Activated CD8-positive, alpha-beta memory T cell treated with anti-CD3 and anti-CD28 coated beads, Interleukin-2, amount 50 U/mL, for 48 hours (primary cell): ENCODE results near the gene PDE4DIP.
"Not testable (repeated sequence)": the region's sequence is repeated elsewhere in the genome, so short reads cannot be mapped to it uniquely, and the experiment has no call there.

Experiments used
- DNase-seq: peaks from one replicate; pipeline ENCODE4 v3.0.0-alpha.2; 2020

Gene PDE4DIP

DNA sequence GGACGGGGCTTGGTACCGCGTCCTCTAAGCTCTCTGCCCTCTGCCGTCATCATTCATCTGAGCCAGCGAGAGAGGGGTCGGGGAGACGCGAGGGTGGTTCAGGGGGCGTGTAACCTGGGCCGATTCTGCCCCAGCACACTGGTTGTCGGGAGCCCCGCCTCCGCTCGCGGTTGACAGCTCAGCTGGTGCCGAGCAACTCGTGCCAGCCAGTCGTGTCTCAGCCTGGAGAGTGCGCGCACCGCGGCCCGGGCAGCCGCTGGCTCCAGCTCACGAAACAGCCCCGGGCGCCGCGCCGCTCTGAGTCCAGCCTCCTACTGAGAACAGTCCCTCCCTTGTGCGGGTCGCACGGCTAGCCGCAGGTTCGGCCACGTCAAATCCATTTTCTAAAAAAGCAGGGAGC, at the start of gene PDE4DIP:
Gene PDE4DIP, plus strand, starts transcription at position 209 of the 400 bp plus-strand sequence. CDS start 347 bp downstream, outside the sequence.
- DNase-seq, result peak; percentile 48

DNA sequence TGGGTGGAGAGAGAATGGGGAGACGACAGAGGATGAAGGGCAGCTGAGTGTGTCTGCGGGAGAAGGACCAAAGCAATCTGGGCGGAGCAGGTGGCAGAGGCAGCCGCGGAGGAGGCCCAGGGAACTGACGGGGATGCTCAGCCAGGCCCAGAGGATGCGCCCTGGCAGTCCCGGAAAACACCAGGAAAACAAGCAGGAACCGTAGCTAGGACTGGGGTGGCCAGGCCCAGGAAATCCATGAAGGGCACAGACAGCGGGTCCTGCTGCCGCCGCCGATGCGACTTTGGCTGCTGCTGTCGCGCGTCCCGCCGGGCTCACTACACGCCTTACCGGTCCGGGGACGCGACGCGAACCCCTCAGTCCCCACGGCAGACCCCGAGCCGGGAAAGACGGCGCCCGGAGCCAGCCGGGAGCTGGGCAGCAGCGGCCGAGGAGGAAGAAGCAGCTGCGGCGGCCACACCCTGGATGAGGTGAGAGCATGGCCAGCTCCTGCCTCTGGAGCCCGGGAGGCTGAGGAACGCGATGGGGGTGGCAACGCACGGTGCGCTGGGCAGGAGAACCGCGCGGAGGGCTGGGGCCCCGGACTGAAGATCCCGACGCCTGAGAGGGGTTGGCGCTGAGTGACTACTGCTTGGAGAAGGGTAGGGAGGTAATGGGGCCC, 35.8 kb upstream of the PDE4DIP start:
- not testable (repeated sequence) for DNase-seq

DNA sequence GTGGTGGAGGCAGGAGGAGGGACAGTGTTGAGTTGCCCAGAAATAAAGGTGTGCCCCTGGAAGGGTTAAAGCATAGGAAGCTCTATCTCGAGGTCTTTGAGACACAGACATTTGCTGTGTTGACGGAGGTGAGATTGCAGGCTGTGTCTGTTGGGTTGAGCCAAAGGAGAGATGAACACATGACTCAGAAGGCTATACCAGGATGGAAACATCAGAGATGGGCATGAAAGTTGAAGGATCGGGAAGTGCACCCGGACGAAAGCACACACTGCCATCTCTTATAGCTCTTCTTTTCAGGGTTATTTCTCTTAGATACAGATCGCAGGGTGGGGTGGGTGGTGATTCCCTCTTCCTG, 35.3 kb upstream of the PDE4DIP start:
- not testable (repeated sequence) for DNase-seq

DNA sequence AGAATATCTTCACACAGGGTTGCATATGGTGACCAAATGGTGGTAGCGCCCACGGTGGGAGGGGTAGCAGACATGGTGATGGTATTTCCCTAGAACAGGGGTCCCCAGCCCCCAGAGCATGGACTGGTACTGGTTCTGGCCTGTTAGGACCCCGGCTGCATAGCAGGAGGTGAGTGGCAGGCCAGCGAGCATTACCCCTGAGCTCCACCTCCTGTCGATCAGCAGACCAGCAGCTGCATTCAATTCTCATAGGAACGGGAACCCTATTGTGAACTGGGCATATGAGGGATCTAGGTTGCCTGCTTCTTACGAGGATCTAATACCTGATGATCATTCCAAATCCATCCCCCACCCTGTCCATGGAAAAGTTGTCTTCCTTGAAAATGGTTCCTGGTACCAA, 22.0 kb upstream of the PDE4DIP start:
- DNase-seq, result not testable (repeated sequence)

DNA sequence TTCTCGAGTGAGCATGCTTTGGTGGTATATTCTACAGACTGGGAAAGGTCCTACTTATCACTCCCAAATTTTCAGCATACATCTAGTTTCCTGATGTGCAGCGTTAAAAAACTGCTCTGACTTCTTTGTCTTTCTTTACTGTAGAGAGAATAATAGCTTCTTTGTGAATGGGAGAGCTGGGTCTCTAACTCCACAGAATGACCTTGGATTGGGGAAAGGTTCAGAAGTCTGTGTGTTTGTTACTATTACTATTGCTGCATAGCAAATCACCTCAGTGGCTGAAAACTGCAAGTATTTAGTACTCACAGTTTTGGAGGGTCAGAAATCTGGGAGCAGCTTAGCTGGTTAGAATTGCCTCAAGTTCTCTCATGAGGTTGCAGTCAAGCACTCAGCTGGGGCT, 20.4 kb upstream of the PDE4DIP start:
- not testable (repeated sequence) for DNase-seq

DNA sequence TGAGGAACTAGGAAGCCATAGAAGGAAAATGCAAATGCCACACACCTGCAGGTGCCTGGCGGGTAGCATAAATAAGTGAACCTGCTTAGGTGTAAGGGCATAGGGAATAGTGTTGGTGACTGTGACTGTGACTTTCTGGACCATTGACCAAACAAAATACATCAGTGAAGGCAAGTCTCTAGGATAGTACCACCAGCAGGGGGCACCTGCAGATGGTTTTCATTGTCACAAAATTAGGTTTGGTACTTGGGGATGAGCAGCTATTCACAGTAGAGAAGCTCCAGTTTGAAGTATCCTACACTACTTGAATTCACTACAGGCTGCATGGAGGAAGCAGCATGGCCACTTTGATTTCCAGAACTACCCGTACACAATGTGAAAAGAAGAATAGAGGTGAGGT, 19.2 kb upstream of the PDE4DIP start:
- not testable (repeated sequence) for DNase-seq

DNA sequence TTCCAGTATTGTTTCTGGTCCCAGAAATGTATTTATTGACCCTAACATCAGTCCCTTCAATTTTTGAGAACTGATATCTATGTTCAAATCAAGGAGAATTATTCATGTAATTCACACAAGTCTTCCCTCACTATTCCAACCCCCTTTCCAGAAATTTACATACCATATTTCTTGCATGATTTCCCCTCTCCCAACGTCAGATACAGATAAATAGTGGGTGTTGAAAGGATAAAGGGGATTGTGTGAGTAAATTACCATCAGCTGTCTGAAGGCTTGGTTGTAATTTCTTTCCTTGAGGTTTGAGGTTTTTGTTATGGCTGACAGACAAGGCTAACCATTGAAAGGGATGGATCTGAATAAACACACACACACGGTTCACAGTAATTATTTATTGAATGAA, 15.7 kb upstream of the PDE4DIP start:
- not testable (repeated sequence) for DNase-seq

DNA sequence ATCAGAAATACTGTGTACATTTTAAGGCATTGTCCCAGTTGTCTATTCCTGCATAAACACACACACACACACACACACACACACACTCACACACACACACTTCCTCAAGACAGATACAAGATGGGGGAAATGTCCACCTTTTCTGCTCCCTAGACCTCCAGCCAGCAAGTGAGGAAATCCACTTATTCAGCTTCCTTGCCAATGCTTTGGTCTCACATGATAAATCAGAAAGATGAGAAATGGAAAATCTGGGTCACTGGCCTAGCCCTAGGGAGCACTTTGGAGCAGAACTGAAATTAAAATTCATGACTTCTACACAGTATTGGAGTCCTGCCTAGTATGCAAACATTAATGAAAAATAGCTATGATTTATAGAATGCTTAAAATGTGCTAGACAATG, 15.3 kb upstream of the PDE4DIP start:
- DNase-seq, result not testable (repeated sequence)

DNA sequence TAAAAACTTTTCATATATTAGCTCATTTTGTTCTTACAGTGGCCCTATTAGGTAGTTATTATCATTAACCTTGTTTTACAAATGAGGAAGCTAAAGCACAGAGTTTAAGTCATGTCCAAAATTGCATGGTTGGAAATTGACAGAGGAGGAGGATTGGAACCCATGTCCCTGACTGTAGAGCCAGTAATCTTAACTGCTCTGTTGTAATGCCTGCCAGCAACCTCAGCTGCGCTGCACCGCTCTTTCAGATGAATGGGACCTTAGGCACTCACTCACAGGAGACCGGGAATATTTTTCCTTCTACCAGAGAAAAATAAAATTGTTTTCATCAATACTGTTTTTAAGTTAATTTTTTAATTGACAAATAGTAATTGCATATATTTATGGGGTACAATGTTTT, 14.9 kb upstream of the PDE4DIP start:
- DNase-seq, result not testable (repeated sequence)

DNA sequence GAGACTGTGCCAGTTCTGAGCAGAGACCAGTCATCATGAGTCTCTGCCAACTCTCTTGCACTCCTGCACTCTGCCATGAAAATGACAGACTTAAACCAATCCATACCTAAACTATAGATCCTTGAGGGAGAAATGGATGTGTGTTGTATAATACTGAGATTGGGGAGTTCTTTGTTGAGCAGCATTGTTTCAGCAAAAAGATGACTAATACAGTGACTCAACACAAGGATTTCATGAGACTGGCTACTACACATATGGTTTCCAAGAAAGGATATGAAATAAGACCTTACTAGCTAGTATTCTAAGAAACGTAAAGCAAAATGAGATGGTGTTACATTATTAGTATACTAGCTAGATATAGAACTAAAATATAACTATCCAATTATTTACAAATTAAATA, 3.0 kb upstream of the PDE4DIP start:
- DNase-seq, result not testable (repeated sequence)

DNA sequence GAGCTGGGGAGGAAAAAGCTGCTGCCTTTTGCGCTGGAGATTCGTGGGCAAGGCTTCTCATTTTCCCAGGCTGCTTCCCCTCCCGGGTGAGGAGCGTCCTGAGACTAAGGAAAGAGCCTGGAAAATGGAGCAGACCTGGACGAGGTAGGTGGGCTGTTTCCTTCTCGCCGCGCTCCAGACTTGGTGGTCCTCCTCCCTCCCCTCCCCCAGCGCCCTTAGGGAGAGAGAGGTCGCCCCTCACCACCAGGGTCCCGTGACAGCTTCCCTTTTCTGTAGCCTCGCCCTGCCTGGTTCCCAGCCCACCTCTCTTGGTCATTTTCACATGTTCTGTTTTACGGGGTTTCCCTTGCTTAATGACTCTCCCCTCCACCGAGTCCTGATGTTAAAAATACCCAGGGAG, 423 bp downstream of the PDE4DIP start:
- DNase-seq, result not testable (repeated sequence)

DNA sequence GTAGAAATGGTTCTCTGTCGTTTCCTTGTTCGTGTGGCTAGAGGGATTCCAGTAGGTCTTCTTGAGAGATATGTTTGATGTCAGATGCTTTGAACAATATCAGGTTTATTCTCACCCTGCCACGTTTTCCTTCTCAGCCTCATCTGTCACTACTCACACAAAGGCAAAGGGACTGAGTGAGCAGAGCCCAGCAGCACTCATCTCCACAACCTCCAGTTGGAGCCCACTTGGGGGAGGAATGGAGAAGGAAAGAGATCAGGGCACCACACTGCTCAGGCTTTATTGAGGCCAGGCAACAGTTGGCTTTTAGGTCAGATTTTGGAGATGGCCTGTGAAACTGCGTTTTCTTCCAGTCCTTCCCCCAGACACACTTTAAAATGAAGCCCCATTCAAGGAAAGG, 840 bp downstream of the PDE4DIP start:
- not testable (repeated sequence) for DNase-seq

DNA sequence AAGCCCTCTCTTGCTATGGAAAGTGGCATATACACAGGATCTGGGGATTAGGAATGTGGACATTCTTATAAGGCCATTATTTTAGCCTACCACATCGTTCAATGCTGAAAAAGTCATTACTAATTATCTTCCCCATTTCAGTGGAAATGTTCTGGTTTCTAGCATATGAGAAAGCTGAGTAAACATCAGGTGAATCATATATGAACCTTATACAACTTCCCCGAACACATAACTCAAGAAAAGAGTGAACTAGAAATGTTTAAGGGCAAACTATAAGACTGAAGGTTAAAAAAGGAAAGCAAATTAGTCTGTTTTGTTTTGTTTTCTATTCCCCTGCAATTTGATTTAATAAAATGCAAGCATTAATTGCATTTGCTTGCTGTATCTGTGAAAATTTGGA, 6.1 kb downstream of the PDE4DIP start:
- DNase-seq, result not testable (repeated sequence)

DNA sequence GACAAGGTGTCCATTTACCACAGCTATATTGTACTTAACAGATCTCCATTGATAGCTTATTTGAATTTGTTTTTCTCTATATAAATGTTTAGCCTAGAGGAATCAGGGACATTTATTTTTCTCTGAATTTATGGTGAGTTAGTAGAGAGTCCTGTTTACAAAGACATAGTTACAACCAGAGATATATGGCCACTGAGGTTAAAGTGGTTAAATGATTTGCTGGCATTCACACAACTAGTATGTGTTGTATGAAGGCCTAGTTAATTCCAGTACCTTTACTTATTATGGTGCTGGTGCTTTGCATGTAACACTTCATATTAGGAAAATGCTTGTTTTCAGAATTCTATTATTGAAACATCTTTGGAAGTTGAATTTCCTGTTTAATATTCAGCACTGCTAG, 6.6 kb downstream of the PDE4DIP start:
- not testable (repeated sequence) for DNase-seq

DNA sequence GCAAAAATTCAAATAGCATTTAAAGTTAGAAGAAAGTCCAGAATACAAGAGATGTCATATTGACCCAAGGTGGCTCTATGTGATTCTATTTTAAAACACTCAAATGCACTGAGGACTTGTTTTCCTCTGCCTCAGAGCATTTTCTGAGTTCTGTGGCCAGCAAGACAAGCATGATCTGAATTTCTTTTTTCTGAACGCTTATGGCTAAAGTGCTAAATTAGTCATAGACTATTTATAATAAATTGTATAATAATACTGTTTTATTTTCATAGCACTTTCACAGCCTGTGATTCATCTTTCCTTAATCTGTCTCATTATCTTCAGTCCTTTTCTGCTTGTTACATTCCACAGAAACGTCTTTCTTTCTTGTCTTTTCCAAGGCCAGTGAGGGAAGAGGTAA, 7.5 kb downstream of the PDE4DIP start:
- not testable (repeated sequence) for DNase-seq

DNA sequence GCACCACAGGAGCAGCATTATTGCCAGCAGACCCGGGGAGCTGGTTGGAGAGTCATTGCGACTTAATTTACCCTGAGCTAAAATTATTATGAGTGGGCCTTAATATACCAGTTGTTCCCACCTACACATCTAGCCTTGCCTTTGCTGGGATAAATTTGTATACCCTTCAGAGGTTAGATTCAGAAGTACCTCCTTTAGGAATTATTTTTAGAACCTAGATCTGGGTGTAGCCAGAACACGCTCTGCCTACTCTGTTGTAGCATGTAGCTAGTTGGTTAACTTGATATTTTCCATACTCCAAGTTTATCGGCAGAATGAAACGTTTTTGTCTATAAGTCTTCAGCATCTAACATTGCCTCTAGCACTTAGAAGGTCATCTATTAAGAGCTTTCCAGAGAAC, 9.1 kb downstream of the PDE4DIP start:
- DNase-seq, result not testable (repeated sequence)

DNA sequence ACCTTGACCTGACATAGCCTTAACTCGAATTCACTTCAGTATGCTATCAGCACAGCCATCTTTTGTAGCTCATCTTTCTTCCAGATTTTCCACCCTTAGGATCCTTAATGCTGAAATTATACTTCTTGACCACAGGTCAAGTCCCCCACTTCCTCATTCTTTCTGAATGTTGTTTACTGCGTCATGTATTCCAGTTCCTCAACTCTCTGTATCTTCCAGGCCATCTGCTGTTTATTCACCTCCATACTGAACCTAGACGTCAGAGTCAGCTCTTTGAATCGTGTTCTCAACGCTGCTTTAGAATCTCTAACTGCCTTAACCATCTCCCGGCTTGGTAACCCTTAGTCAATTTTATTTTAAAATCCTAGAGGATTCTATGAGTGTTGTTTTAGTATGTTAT, 9.8 kb downstream of the PDE4DIP start:
- DNase-seq, result not testable (repeated sequence)

DNA sequence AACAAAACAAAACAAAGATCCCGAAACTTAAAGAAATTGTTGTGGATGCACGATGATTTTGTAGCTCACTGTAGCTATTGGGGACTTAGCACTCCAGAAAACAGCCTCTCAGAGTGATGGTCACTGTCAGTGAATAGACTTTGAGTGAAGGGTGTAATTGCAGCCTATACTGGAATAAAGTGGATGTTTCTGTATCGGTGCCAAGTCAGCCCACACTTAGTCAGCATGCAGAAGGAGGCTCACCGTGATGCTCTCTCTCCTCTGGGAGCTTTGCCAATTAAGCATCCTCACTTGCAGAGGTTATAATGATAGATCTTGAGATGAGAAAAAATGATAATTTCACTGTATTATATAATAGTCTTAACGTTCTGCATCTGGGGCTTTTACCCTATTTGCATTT, 11.1 kb downstream of the PDE4DIP start:
- not testable (repeated sequence) for DNase-seq

DNA sequence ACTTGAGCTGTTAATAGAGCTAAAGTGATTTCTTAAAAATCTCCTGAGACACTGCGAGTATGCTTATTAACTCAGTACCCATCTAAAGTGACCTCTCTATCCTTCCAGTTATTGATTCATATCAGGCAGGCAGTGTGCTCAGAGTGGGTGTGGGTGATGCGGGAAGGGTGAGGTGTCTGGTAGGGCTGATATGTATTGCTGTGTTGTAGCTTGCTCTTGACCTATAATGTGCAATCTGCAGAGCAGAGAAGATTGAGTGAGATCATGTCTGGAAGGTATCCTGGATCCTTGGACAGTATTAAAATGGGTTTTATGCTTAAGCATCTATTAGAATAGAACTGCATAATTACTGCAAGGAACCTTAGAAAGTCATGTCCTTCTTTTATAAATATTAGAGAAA, 15.8 kb downstream of the PDE4DIP start:
- not testable (repeated sequence) for DNase-seq

DNA sequence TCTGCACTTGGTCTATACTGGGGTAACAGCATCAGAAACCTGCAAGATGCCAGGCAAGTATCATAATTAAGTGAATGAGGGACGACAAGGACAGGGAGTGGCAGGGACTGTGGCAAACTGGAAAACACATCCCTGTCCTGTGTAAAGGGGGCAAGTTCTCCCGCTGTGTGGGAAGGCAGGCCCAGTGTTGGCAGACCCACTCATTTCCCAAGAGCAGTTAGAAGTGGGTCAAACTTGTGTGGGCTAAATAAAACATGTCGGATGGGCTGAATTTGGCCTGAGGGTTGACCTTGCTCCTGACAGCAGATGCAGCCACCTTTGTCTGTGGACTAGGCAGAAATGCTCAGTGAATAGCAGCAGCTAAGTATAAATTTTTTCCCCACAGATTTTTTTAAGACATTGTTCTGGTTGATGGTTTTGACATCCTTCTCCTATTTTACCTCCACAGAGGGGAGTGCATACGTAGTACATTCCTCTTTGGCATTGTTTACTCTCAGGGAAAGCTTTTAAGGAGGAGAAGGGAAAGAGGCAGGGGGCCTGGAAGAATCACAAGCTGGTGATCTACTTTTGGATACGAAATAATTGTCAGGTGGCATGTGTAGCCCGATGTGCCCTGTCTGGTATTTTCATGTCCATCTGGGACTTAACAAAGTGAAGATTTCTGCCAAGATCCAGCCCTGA, 16.5 kb downstream of the PDE4DIP start:
- not testable (repeated sequence) for DNase-seq

DNA sequence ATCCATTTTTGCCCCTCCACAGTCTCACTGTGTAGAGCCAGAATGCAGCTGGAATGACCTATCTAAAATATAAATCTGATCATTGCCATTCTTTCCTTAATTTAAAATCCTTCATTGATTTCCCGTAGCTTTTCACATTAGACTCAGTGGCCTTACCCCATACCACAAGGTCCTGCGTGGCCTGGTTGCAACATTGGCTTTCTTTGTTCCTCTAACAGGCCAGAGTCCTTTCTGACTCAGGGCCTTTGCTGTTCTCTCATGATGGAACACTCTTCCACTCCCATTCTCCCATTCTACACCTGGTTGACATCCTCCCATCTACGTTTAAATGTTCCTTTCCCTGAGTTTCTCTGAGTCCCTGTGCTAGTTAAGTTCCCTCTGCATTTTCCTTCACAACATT, 18.4 kb downstream of the PDE4DIP start:
- not testable (repeated sequence) for DNase-seq

DNA sequence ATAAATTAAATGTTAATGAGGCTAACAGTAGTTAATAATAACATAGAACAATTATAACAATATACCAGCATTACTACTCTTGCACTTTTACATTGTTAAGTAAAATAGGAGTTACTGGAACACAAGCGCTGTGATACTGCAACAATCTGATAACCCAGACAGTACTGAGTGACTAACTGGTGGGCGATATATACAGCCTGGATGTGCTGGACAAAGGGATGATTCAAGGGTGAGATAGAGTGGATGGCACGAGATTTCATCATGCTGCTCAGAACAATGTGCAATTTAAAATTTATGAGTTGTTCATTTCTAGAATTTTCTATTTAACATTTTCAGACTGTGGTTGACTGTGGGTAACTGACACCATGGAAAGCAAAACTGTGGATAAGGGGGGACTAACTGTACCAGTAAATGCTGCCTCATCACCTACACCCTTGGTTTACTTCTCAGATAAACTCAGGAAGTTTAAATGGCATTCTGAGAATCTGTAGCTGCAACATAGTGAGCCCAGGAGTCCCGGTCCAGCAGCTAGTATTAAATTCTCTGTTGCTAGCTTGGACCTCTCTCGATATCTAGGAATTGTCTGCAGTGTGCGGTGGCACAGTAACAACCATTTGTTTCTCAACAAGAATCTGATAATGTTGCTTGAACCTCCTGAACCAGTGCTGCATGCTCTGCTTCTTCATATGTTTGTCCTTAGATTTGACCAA, 24.9 kb downstream of the PDE4DIP start:
- not testable (repeated sequence) for DNase-seq

DNA sequence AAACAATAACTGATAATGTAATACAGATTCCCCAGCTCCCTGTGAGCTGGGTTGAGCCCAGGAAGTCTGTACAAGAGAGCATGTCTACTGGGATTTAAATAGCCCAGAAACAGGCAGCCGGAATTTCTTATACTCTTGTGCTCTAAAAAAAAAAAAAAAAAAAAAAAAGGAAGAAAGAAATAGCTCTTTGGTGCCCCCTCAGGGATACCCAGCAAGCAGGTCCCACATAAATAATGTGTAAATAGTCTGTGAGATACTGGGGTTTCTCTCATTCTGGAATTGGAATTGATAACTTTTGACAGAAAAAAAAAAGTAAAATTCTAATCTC, 25.4 kb downstream of the PDE4DIP start:
- not testable (repeated sequence) for DNase-seq
